Small intestine (tissue), 7 donors: Measurements from ENCODE around the gene ADARB2. TPM values are rescaled to one million over a fixed set of nuclear protein-coding genes. Genes with fewer than 3 reads are reported as not detected.

Experiments used
- DNase-seq, 2 donors: peaks; one replicate each; pipeline versions ENCODE4 v3.0.0 to v3.0.0-alpha.2; 2013
- FAIRE-seq: peaks from 2 replicates; lab custom pipeline; 2012; peaks lifted over from hg19 to GRCh38; lab: Jason Lieb, UNC
- H3K27ac ChIP-seq, 3 donors: one replicate each; pipeline ENCODE4 v1.5.1; 2013; ENCODE audit warnings: low read length in 2 of 3, mild to moderate bottlenecking in 2 of 3, control low read depth in 1 of 3, inconsistent platforms in 1 of 3, low read depth in 1 of 3, moderate library complexity in 1 of 3
- H3K27me3 ChIP-seq, 3 donors: one replicate each; pipeline ENCODE4 v1.6.1; 2013; ENCODE audit warnings: low read length in 3 of 3, inconsistent platforms in 1 of 3; ENCODE audit not compliant: control insufficient read depth in 3 of 3, insufficient read depth in 3 of 3
- H3K36me3 ChIP-seq, 3 donors: one replicate each; pipeline ENCODE4 v1.6.1; 2013; ENCODE audit warnings: low read length in 3 of 3, inconsistent platforms in 1 of 3, low read depth in 1 of 3, mild to moderate bottlenecking in 1 of 3, moderate library complexity in 1 of 3; ENCODE audit not compliant: control insufficient read depth in 3 of 3, insufficient read depth in 2 of 3
- H3K4me1 ChIP-seq, 3 donors: one replicate each; pipeline ENCODE4 v1.6.1; 2013; ENCODE audit warnings: low read length in 2 of 3, inconsistent platforms in 1 of 3, low read depth in 1 of 3, mild to moderate bottlenecking in 1 of 3, moderate library complexity in 1 of 3; ENCODE audit not compliant: control insufficient read depth in 3 of 3, insufficient read depth in 2 of 3
- H3K4me3 ChIP-seq, 3 donors: one replicate each; pipeline ENCODE4 v1.5.1; 2013; ENCODE audit warnings: low read length in 3 of 3, control low read depth in 1 of 3, inconsistent platforms in 1 of 3, low read depth in 1 of 3, mild to moderate bottlenecking in 1 of 3, moderate library complexity in 1 of 3
- H3K9me3 ChIP-seq, 2 donors: one replicate each; pipeline ENCODE4 v1.6.1; 2013; ENCODE audit warnings: low read depth in 1 of 2, low read length in 1 of 2; ENCODE audit not compliant: control insufficient read depth in 2 of 2, insufficient read depth in 1 of 2
- WGBS, 3 donors: extraction: QIAGEN DNeasy Blood & Tissue Kit; methylation state at CpG; one replicate each; pipeline ENCODE4 v1.1.7; 2013; 5-methylcytosine and 5-hydroxymethylcytosine counted together
- polyA plus RNA-seq, 4 donors: library from polyadenylated mRNA; stranded (reverse) in 3 of 4; unstranded in 1 of 4; fragments of 200-250 nt in 3 of 4; fragments of 120-200 nt in 1 of 4; gene quantifications; one replicate each; pipeline versions ENCODE4 v1.2.1 to v1.2.3, GENCODE V29; 2013
- donor health status: healthy with polysubstance abuse.
- donor health status: control.
- donor health status: control.
- donor health status: Bipolar disorder and iron deficiency.
- donor health status: healthy.

ADARB2 gene
- polyA plus RNA-seq, 4 donors = 0.35 to 1.8 (median 0.94) TPM

DNA sequence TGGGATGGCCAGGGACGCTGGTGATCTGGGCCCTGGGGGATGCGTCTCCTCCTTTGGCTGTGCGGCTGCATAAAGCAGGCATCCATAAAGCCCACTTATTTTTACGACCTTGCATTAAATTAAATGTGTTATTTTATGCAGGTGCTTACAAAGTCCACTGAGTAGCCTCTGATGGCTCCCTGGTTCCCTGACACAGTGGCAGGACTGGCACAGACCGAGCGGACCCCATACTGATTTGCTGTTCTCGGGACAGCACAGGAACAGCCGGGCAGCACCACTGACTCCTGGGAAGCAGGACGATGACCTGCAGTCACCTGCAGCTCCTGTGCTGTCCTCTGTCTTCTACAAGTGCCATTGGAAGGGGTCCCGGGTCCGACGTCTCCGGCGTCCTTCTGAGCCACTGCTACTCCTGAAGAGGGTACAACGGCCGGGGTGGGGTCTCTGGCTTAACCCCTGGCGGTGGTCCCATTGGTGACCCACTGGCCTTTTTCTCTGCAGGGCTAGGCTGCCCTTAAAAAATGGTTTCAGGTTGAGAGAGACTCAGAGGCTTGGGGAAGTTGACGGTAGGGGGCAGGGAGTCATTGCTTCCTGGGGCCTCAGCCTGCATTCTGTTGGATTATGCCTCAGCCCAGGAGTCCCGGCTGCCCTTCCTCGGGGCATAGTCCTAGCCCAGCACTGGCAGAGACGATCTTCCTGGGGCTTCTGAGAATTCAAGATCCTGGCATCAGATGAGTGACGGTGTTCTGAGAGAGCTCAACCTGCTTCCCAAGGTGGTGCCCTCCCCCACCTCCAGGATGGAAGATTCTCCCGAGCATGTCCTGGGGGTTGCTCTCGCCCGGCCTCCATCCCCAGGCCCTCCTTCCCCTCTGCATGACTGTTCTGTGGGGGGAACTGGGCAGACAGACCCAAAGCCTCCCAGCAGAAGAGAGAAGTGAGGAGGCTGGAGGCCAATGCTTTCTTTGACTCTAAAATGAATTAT is 330.1 kb downstream of the ADARB2 start:
- Histone ChIP-seq H3K4me1 (no peaks in the 10 kb centered on the region), H3K27me3 (no peaks in the 10 kb centered on the region), H3K27ac (no peak overlapping the region), H3K9me3 (no peaks in the 10 kb centered on the region), H3K36me3 (no peaks in the 10 kb centered on the region), H3K4me3 (no peak overlapping the region)
- 81 to 87% (median 83%) methylated on average over 25 of the region's 25 CpGs for WGBS, 3 donors
- FAIRE-seq (no peak), DNase-seq (no peak)

DNA sequence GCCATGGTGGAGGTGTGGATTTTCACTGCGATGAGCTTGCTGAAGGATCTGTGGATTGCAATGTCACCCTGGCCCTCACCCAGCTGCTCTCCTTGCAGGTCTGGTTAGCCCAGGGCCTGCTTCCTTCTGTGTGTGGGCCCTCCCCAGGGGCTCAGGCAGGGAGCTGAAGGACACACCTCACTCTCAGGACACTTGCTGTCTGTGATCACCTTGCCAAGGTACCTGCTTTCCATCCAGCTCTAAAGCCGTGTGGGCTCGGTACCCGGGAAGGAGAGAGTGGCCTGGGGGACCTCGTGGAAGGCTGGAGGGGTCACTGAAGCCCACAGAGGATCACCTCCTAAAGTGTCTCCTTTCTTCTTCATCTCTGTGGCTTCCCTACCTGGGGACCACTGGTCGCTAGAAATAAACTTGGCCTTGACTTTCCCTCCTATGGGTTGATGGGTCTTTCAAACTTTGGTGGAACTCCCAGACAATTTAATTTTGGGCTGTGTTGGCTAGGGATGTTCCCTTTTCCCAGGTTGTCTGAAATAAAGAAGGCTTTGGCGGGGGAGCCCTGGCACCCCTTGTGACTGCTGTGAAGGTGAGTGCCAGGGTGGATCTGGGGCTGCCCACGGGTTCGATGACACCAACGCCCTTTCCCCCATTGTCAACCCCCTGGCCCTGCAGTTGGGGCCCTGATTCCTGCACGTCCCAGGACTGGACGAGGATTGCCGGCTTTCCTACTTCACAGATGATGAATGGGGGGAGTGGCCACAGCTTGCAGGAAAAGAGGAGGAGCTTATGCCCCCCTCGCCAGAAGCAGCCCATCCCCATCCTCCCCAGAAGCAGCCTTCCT is 331.0 kb downstream of the ADARB2 start:
- no peak for DNase-seq
- H3K4me1 ChIP-seq = no peaks in the 10 kb centered on the region
- no peak overlapping the region for H3K4me3 ChIP-seq
- FAIRE-seq = no peak
- H3K27ac ChIP-seq = no peak overlapping the region
- 77 to 86% (median 82%) methylated on average over 14 of the region's 14 CpGs for WGBS, 3 donors
- H3K36me3 ChIP-seq = no peaks in the 10 kb centered on the region
- no peaks in the 10 kb centered on the region for H3K27me3 ChIP-seq
- H3K9me3 ChIP-seq = no peaks in the 10 kb centered on the region

DNA sequence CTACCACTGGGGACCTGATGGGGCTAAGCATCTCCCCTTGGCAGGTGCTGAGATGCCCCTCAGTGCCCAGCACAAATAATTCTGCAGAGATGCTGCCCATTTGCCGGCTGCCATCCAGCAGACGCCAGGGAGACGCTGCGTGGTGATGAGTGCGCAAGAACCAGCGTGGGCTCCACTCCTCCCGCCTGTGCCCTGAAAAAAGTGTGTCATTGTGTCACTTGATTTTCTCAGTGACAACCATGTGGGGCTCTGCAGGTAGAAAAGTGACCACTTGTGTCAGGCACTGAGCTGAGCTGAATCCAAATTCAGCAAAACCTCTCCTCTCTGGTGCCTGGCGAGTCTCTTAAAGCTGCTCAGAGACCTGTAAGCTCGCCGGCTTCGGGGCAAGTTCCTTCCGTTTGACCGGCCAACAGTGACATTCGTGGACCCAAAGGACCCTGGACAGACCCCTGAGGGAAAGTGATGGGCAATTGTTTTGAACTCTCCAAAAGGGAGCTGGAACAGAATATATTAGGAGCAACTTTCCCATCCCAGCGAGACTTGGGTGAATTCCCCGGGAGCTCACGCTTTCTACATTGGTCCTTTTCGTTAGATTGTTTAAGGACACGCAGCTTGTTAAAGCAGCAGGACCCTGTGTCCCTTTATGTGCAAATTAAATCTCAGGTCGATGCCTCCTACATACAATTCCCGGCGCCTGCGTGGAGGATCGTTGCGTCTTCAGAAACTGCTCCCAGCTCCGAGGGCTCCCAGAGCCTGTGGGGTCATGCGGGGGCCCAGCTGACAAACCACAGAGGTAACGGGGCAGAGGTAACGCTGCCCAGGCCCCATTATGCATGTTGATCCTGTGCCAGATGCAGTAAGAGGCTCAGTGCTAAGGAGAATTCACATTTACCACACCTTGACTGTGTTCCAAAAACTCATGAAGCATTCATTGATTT is 332.7 kb downstream of the ADARB2 start:
- FAIRE-seq (no peak), DNase-seq (no peak)
- WGBS, 3 donors = 88 to 90% (median 89%) methylated on average over 29 of the region's 29 CpGs
- Histone ChIP-seq H3K9me3 (no peaks in the 10 kb centered on the region), H3K36me3 (no peaks in the 10 kb centered on the region), H3K27ac (no peak overlapping the region), H3K27me3 (no peaks in the 10 kb centered on the region), H3K4me1 (no peaks in the 10 kb centered on the region), H3K4me3 (no peak overlapping the region)

DNA sequence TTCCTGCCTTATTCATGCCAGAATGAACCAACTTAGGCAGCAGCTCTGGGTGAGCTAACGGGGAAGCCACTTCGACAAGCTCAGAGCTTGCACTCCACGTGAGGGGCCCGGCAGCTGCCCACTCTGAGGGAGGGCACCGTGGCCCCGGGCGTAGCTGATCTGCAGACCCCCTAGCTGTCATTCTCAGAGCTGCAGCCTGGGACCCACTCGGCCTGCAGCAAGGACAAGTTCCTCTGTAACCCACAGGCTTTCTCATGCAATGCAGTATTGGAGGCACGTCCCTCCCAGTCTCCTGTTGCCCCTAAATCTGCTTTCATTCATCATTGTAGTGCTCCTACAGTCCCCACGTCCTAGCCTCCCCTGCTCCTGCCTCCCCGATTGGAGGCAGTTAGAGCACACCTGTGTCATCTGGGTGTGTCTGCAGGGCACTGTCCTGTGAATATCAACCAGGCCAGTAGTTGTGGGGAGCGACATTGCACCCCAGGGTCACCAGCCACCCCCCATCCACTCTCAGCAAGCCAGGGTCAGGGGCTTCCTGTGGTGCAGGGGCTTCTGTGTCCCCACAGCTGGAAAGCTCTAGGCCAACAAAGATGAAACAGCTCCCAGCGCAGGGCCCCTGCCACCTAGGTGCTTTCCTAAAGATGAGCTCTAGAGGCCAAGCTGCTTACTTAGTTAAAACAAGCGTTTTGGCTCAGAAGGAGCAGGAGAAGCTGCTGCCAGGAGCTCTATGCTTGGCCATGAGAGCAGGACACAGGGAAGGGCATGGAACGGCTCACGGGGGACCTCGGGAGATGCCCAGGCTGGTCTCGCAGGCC is 333.6 kb downstream of the ADARB2 start:
- no peak overlapping the region for H3K27ac ChIP-seq
- no peaks in the 10 kb centered on the region for H3K4me1 ChIP-seq
- H3K36me3 ChIP-seq = no peaks in the 10 kb centered on the region
- FAIRE-seq = no peak
- DNase-seq = no peak
- no peaks in the 10 kb centered on the region for H3K9me3 ChIP-seq
- WGBS, 3 donors = 72 to 79% (median 75%) methylated on average over 18 of the region's 18 CpGs
- H3K27me3 ChIP-seq = no peaks in the 10 kb centered on the region
- H3K4me3 ChIP-seq = no peak overlapping the region

DNA sequence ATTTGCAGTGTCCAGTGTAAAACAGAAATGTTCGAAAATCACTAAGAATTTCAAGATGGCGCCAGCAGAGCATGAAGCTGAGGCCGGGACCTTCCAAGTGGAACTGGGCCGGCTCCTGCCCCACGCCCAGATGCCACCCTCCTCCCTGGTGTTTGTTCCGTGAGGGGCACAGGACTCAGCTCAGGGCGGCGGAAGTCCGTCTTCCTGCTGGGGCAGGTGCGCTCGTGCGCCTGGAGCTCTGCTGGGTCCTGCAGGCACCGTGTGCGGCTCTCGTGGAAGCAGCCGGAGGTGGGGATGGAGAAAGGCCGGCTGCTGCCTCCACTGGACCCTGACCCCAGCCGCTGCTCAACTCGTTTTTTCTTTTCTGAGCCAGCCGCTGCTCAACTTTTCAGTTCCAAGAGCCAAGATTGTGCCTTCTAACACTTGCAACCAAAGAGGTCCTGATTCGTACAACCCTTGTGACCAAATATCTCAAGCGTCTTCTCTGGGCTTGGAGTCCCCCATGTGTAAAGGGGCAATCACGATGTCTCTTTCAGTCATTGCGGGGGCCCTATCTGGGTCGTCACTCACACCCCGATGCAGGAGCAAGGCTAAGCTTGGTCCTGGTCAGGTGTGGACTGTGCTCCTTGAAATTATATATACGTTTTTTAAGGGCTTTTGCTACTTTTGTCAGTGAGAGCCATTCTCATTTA is 334.4 kb downstream of the ADARB2 start:
- Histone ChIP-seq H3K27me3 (no peaks in the 10 kb centered on the region), H3K9me3 (no peaks in the 10 kb centered on the region), H3K4me1 (no peaks in the 10 kb centered on the region), H3K27ac (no peak overlapping the region), H3K36me3 (no peaks in the 10 kb centered on the region), H3K4me3 (no peak overlapping the region)
- FAIRE-seq (no peak), DNase-seq (no peak)
- 82 to 90% (median 88%) methylated on average over 27 of the region's 27 CpGs for WGBS, 3 donors

DNA sequence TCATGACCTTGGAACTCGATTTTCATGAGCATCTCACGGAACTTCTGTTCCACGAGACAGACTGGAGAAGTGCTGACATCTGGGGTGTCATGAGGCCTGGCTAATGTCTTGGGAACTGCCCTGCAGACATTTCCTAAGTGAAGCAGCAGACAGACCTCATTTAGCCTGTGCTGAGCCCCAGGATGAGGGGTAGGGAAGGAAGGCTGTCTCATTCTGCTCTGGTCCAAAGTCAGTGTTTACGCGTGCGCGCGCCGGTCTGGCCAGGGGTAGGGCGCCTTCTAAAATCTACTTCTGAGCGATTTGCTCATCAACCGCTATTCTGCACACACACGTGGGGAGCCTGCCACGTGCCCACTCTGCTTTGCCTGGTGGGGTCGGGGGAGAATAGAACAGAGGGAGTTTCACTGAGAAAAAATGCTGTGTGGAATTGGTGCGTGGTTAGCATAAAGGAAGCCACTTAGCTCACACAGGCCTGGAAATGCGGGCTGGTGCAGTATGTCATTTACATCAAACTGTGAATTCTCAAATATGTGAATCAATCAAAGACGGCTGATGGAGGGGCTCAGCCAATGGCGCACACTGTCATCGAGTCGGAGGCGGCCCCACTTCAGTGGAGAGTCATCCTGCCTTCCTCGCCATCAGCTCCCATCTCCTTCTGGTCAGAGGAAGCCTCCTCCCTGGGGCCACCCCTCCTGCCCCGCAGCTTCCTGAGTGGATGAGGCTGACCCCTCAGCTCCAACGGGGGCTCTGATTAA is 335.1 kb downstream of the ADARB2 start:
- no peaks in the 10 kb centered on the region for H3K36me3 ChIP-seq
- no peak overlapping the region for H3K27ac ChIP-seq
- WGBS, 3 donors = 80 to 88% (median 81%) methylated on average over 25 of the region's 25 CpGs
- no peaks in the 10 kb centered on the region for H3K27me3 ChIP-seq
- DNase-seq (no peak), FAIRE-seq (no peak)
- no peaks in the 10 kb centered on the region for H3K4me1 ChIP-seq
- H3K4me3 ChIP-seq = no peak overlapping the region
- H3K9me3 ChIP-seq = no peaks in the 10 kb centered on the region
